IMR-90 (cell line): ENCODE results near the gene SLX9.

ENCODE experiments used
- BHLHE40 ChIP-seq: fragments of 150-350 bp; IDR thresholded peaks from 2 replicates; pipeline ENCODE4 v1.6.1; 2016; ENCODE audit warnings: mild to moderate bottlenecking, low read depth, low read length
- CEBPB ChIP-seq: IDR thresholded peaks from 2 replicates; pipeline ENCODE4 v1.6.1; 2012; ENCODE audit warnings: low read depth, low read length, improper control_type of control experiment
- CTCF ChIP-seq: conservative IDR thresholded peaks from 2 replicates; pipeline ENCODE4 v1.5.1; 2012; ENCODE audit warnings: mild to moderate bottlenecking, low read depth, low read length, improper control_type of control experiment
- ELK1 ChIP-seq: fragments of 150-350 bp; IDR thresholded peaks from 2 replicates; pipeline ENCODE4 v1.6.1; 2016; ENCODE audit warnings: low read depth, mild to moderate bottlenecking, low read length, moderate library complexity, borderline replicate concordance
- FOS ChIP-seq: fragments of 150-350 bp; IDR thresholded peaks from 2 replicates; pipeline ENCODE4 v1.6.1; 2016; ENCODE audit warnings: low read depth, low read length
- MAFK ChIP-seq: IDR thresholded peaks from 2 replicates; pipeline ENCODE4 v1.6.1; 2012; ENCODE audit warnings: low read depth, low read length, improper control_type of control experiment
- MAZ ChIP-seq: IDR thresholded peaks from 2 replicates; pipeline ENCODE4 v1.6.1; 2012; ENCODE audit warnings: low read depth, mild to moderate bottlenecking, low read length, improper control_type of control experiment, moderate library complexity, borderline replicate concordance
- MXI1 ChIP-seq: IDR thresholded peaks from 2 replicates; pipeline ENCODE4 v1.6.1; 2012; ENCODE audit warnings: low read depth, mild to moderate bottlenecking, low read length, moderate library complexity, borderline replicate concordance
- POLR2A ChIP-seq: IDR thresholded peaks from 2 replicates; pipeline ENCODE4 v1.6.1; 2012; ENCODE audit warnings: mild to moderate bottlenecking, low read depth, low read length
- RAD21 ChIP-seq: IDR thresholded peaks from 2 replicates; pipeline ENCODE4 v1.6.1; 2012; ENCODE audit warnings: low read length, improper control_type of control experiment
- RCOR1 ChIP-seq: IDR thresholded peaks from 2 replicates; pipeline ENCODE4 v1.6.1; 2012; ENCODE audit warnings: mild to moderate bottlenecking, low read length, improper control_type of control experiment; ENCODE audit not compliant: insufficient replicate concordance
- RFX5 ChIP-seq: IDR thresholded peaks from 2 replicates; pipeline ENCODE4 v1.8.0; 2012; ENCODE audit warnings: low read depth, mild to moderate bottlenecking, low read length, moderate library complexity
- USF2 ChIP-seq: fragments of 150-350 bp; IDR thresholded peaks from 2 replicates; pipeline ENCODE4 v1.6.1; 2017; ENCODE audit warnings: mild to moderate bottlenecking, antibody characterized with exemption, low read length, low read depth

GRCh38 chr21:45010096-45010495, 70.3 kb downstream of the SLX9 start:
- TF ChIP-seq CTCF (no peak), RAD21 (no peak), ELK1 (no peak), RFX5 (no peak), MAZ (no peak), POLR2A (no peak), USF2 (no peak), MAFK (no peak), FOS (no peak), MXI1 (no peak), CEBPB (no peak), BHLHE40 (no peak), RCOR1 (no peak)
